ENCODE results near the gene UBR3.

GRCh38 chr2:169895294-169895985 lies 68.2 kb downstream of the UBR3 start:
- TF ChIP-seq CTCF (IDR thresholded peaks at IDR 0.05; ENCODE audit: insufficient read depth, low read length) (no peak), GABPA (IDR thresholded peaks at IDR 0.05; ENCODE audit: low read depth) (no peak)

All from HL-60 (cell line).